ENCODE data around the gene KCNG4.

KCNG4 gene

GRCh38 chr16:84239909-84240308, at the start of gene KCNG4:
Gene KCNG4 (minus strand): TSS chr16:84240012. CDS start chr16:84237485, 2,527 bp downstream.
- no peak for DNase-seq (ENCODE audit: low read depth, low spot score)
- no peak within 1 kb of the TSS for H3K27ac ChIP-seq

GRCh38 chr16:84288902-84289301, 49.1 kb upstream of the KCNG4 start:
- no peak for DNase-seq (ENCODE audit: low read depth, low spot score)
- no peak overlapping the region for H3K27ac ChIP-seq

- H3K27ac ChIP-seq: no peak overlapping the region
- DNase-seq (ENCODE audit: low read depth, low spot score): no peak
These were observed 46.9 kb upstream of the KCNG4 start for GRCh38 chr16:84286578-84287240.

GRCh38 chr16:84284154-84284722, 44.4 kb upstream of the KCNG4 start:
- no peak for DNase-seq (ENCODE audit: low read depth, low spot score)
- no peak overlapping the region for H3K27ac ChIP-seq

- no peak overlapping the region for H3K27ac ChIP-seq
- DNase-seq (ENCODE audit: low read depth, low spot score): no peak
These were observed 43.7 kb upstream of the KCNG4 start for GRCh38 chr16:84283314-84284153.

- no peak for DNase-seq (ENCODE audit: low read depth, low spot score)
- H3K27ac ChIP-seq: no peak overlapping the region
These were observed 42.7 kb upstream of the KCNG4 start for GRCh38 chr16:84282533-84282932.

- DNase-seq (ENCODE audit: low read depth, low spot score): no peak
These were observed 41.3 kb upstream of the KCNG4 start for GRCh38 chr16:84281074-84281473.

GRCh38 chr16:84279881-84280280, 40.1 kb upstream of the KCNG4 start:
- H3K27ac ChIP-seq: no peak overlapping the region
- no peak for DNase-seq (ENCODE audit: low read depth, low spot score)

More at GRCh38 chr16:84281074-84281473, 41.3 kb upstream of the KCNG4 start:
- no peak overlapping the region for H3K27ac ChIP-seq

GRCh38 chr16:84278968-84279367, 39.2 kb upstream of the KCNG4 start:
- no peak overlapping the region for H3K27ac ChIP-seq
- DNase-seq (ENCODE audit: low read depth, low spot score): no peak

- DNase-seq (ENCODE audit: low read depth, low spot score): no peak
- no peak overlapping the region for H3K27ac ChIP-seq
These were observed 38.5 kb upstream of the KCNG4 start for GRCh38 chr16:84278333-84278732.

- H3K27ac ChIP-seq: no peak overlapping the region
- DNase-seq (ENCODE audit: low read depth, low spot score): no peak
These were observed 37.5 kb upstream of the KCNG4 start for GRCh38 chr16:84277244-84277823.

GRCh38 chr16:84275585-84276151, 35.9 kb upstream of the KCNG4 start:
- no peak for DNase-seq (ENCODE audit: low read depth, low spot score)
- H3K27ac ChIP-seq: no peak overlapping the region

- H3K27ac ChIP-seq: no peak overlapping the region
- DNase-seq (ENCODE audit: low read depth, low spot score): no peak
These were observed 34.7 kb upstream of the KCNG4 start for GRCh38 chr16:84274515-84274914.

- no peak overlapping the region for H3K27ac ChIP-seq
- DNase-seq (ENCODE audit: low read depth, low spot score): no peak
These were observed 33.0 kb upstream of the KCNG4 start for GRCh38 chr16:84272740-84273320.

GRCh38 chr16:84271866-84272265, 32.1 kb upstream of the KCNG4 start:
- no peak overlapping the region for H3K27ac ChIP-seq
- no peak for DNase-seq (ENCODE audit: low read depth, low spot score)

- no peak for DNase-seq (ENCODE audit: low read depth, low spot score)
- no peak overlapping the region for H3K27ac ChIP-seq
These were observed 31.2 kb upstream of the KCNG4 start for GRCh38 chr16:84271037-84271436.

- no peak for DNase-seq (ENCODE audit: low read depth, low spot score)
- H3K27ac ChIP-seq: no peak overlapping the region
These were observed 30.7 kb upstream of the KCNG4 start for GRCh38 chr16:84270531-84270930.

- no peak overlapping the region for H3K27ac ChIP-seq
- DNase-seq (ENCODE audit: low read depth, low spot score): no peak
These were observed 30.3 kb upstream of the KCNG4 start for GRCh38 chr16:84270071-84270470.

GRCh38 chr16:84268291-84269040, 28.7 kb upstream of the KCNG4 start:
- no peak overlapping the region for H3K27ac ChIP-seq
- DNase-seq (ENCODE audit: low read depth, low spot score): no peak

GRCh38 chr16:84267380-84267779, 27.6 kb upstream of the KCNG4 start:
- no peak for DNase-seq (ENCODE audit: low read depth, low spot score)
- H3K27ac ChIP-seq: no peak overlapping the region
